Upper lobe of right lung (tissue), 1 donor: ENCODE measurements around the gene LY6G6D. TPM values are rescaled to one million over a fixed set of nuclear protein-coding genes. Genes with fewer than 3 reads are reported as not detected.

Source experiments
- ATAC-seq: fragments of 200-7000 bp; cut with Tn5 transposase; one replicate; pipeline ENCODE4 v1.9.1; 2020; ENCODE audit warnings: mild to moderate bottlenecking, moderate library complexity
- DNase-seq: peaks from one replicate; pipeline ENCODE4 v3.0.0-alpha.2; 2020
- H3K27ac ChIP-seq: fragments of 200-600 bp; one replicate; pipeline ENCODE4 v1.8.0; 2022
- H3K27me3 ChIP-seq: fragments of 200-600 bp; one replicate; pipeline ENCODE4 v1.8.0; 2022; ENCODE audit warnings: mild to moderate bottlenecking
- H3K36me3 ChIP-seq: fragments of 200-600 bp; one replicate; pipeline ENCODE4 v1.8.0; 2022
- H3K4me1 ChIP-seq: fragments of 200-600 bp; one replicate; pipeline ENCODE4 v1.8.0; 2022
- H3K4me3 ChIP-seq: fragments of 200-600 bp; one replicate; pipeline ENCODE4 v1.8.0; 2022; ENCODE audit warnings: mild to moderate bottlenecking
- H3K9me3 ChIP-seq: fragments of 200-600 bp; one replicate; pipeline ENCODE4 v1.8.0; 2022
- CTCF ChIP-seq: fragments of 200-600 bp; IDR thresholded peaks from one replicate; pipeline ENCODE4 v1.8.0; 2022; ENCODE audit warnings: antibody characterized with exemption
- intact Hi-C: fragments of 100-400 bp; cut with DNase I; formaldehyde crosslinking; loops from one replicate; pipeline ENCODE4 v1.11.0; 2022
- total RNA-seq: library from RNA; stranded (reverse); fragmentation: NEBNext Ultra II Directional; extraction: Animal tissue kit (Norgen Biotek cat#: 25700); gene quantifications from one replicate; pipeline ENCODE4 v1.2.1, GENCODE V29; 2021
- donor health status: DM: no; HTN: yes; CAD: no; lungs with severe emphysema.

Gene LY6G6D
- total RNA-seq, 1 donor from 2014 or later = not detected

- TF ChIP-seq CTCF = no peak
- intact Hi-C loops = loop anchor here (10.0 kb wide), 1 partner anchor 144 kb away; no protein-coding TSS in a partner anchor
- Histone ChIP-seq H3K4me3 (no peak overlapping the region), H3K4me1 (no peaks in the 10 kb centered on the region), H3K27ac (no peak overlapping the region), H3K9me3 (no peaks in the 10 kb centered on the region), H3K36me3 (peaks cover 97% of the 10 kb centered on the region), H3K27me3 (no peaks in the 10 kb centered on the region)
- DNase-seq (no peak), ATAC-seq (no peak)
These were observed 24.7 kb upstream of the LY6G6D start for GRCh38 chr6:31690231-31691077.

DNA sequence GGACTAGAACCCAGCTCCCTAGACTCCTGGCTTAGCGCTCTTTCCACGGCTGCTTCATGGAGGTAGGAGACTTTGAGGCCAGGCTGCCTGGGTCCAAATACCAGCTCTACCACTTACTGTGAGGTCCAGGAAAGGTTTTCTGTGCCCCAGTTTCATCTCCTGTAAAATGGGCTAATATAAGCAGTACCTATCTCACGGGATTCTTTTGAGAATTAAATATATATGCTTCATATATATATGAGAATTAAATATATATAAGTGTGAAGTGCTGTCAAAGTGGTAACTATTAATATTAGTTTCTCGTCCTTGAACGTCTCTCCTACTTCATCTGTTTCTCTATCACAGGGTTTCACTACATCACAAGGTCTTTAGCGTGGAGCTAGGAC, 24.1 kb upstream of the LY6G6D start:
- H3K36me3 ChIP-seq = peaks cover 100% of the 10 kb centered on the region
- H3K9me3 ChIP-seq = no peaks in the 10 kb centered on the region
- DNase-seq = no peak
- ATAC-seq = no peak
- no peak overlapping the region for H3K4me3 ChIP-seq
- H3K4me1 ChIP-seq = no peaks in the 10 kb centered on the region
- intact Hi-C loops = loop anchor here (10.0 kb wide), 1 partner anchor 144 kb away; no protein-coding TSS in a partner anchor
- H3K27ac ChIP-seq = no peak overlapping the region
- no peaks in the 10 kb centered on the region for H3K27me3 ChIP-seq
- no peak for TF ChIP-seq CTCF

GRCh38 chr6:31691564-31692108, 23.5 kb upstream of the LY6G6D start:
- ATAC-seq = no peak
- no peak for TF ChIP-seq CTCF
- Histone ChIP-seq H3K27me3 (no peaks in the 10 kb centered on the region), H3K4me3 (no peak overlapping the region), H3K36me3 (peaks cover 100% of the 10 kb centered on the region), H3K4me1 (no peaks in the 10 kb centered on the region), H3K9me3 (no peaks in the 10 kb centered on the region), H3K27ac (no peak overlapping the region)
- no peak for DNase-seq
- intact Hi-C loops = loop anchor here (10.0 kb wide), 1 partner anchor 143 kb away; no protein-coding TSS in a partner anchor

- Histone ChIP-seq H3K27me3 (no peaks in the 10 kb centered on the region), H3K36me3 (peaks cover 98% of the 10 kb centered on the region), H3K4me3 (no peak overlapping the region), H3K4me1 (no peaks in the 10 kb centered on the region), H3K9me3 (no peaks in the 10 kb centered on the region), H3K27ac (no peak overlapping the region)
- no peak for DNase-seq
- intact Hi-C loops = loop anchor here (10.0 kb wide), 1 partner anchor 142 kb away; no protein-coding TSS in a partner anchor
- TF ChIP-seq CTCF = no peak
- no peak for ATAC-seq
These were observed 22.8 kb upstream of the LY6G6D start for GRCh38 chr6:31692353-31692752.

- H3K27me3 ChIP-seq = no peaks in the 10 kb centered on the region
- H3K27ac ChIP-seq = no peak overlapping the region
- intact Hi-C loops = loop anchor here (10.0 kb wide), 1 partner anchor 142 kb away; no protein-coding TSS in a partner anchor
- DNase-seq (no peak), ATAC-seq (no peak)
- TF ChIP-seq CTCF = no peak
- H3K9me3 ChIP-seq = no peaks in the 10 kb centered on the region
- H3K4me1 ChIP-seq = no peaks in the 10 kb centered on the region
- peaks cover 96% of the 10 kb centered on the region for H3K36me3 ChIP-seq
- no peak overlapping the region for H3K4me3 ChIP-seq
These were observed 22.3 kb upstream of the LY6G6D start for GRCh38 chr6:31692886-31693285.
